Stimulated activated CD8-positive, alpha-beta memory T cell treated with anti-CD3 and anti-CD28 coated beads, Interleukin-12 subunit alpha, Interleukin-12 subunit beta, amount 100 ng/mL, for 4 hours (primary cell): ENCODE data around the gene IFITM5.
"Not testable (repeated sequence)": the region's sequence is repeated elsewhere in the genome, so short reads cannot be mapped to it uniquely, and the experiment has no call there.

Experiments
- DNase-seq: peaks from one replicate; pipeline ENCODE4 v3.0.0-alpha.2; 2020; ENCODE audit warnings: low read depth

IFITM5 gene

GRCh38 chr11:283405-284104, 15.8 kb downstream of the IFITM5 start:
- no peak for DNase-seq

GRCh38 chr11:282630-283360, 16.5 kb downstream of the IFITM5 start:
- no peak for DNase-seq

- DNase-seq, result no peak
Observed at GRCh38 chr11:282171-282570, 17.2 kb downstream of the IFITM5 start.

GRCh38 chr11:281486-282161, 17.7 kb downstream of the IFITM5 start:
- DNase-seq, result no peak

- no peak for DNase-seq
Observed at GRCh38 chr11:280706-281485, 18.4 kb downstream of the IFITM5 start.

- no peak for DNase-seq
Observed at GRCh38 chr11:279966-280705, 19.2 kb downstream of the IFITM5 start.

GRCh38 chr11:279040-279965, 20.0 kb downstream of the IFITM5 start:
- DNase-seq, result no peak

- no peak for DNase-seq
Observed at GRCh38 chr11:278001-278951, 21.1 kb downstream of the IFITM5 start, which contains the start of gene NLRP6. Gene NLRP6 (plus strand): TSS chr11:278407. CDS start chr11:278570, 163 bp downstream.

GRCh38 chr11:276219-276618, 23.1 kb downstream of the IFITM5 start:
- DNase-seq, result no peak

GRCh38 chr11:272931-273198, 26.5 kb downstream of the IFITM5 start:
- no peak for DNase-seq

- no peak for DNase-seq
Observed at GRCh38 chr11:272195-272930, 27.0 kb downstream of the IFITM5 start.

- DNase-seq, result no peak
Observed at GRCh38 chr11:271319-271715, 28.0 kb downstream of the IFITM5 start.

- no peak for DNase-seq
Observed at GRCh38 chr11:270451-271318, 28.6 kb downstream of the IFITM5 start.

- DNase-seq, result no peak
Observed at GRCh38 chr11:269146-269890, 30.0 kb downstream of the IFITM5 start.

GRCh38 chr11:268716-269145, 30.6 kb downstream of the IFITM5 start:
- not testable (repeated sequence) for DNase-seq

GRCh38 chr11:267491-267994, 31.8 kb downstream of the IFITM5 start:
- DNase-seq, result no peak
